D721Med (cell line): ENCODE data around the gene TMEM178B.

Experiments used
- DNase-seq: peaks from one replicate; pipeline ENCODE4 v3.0.0; 2011; ENCODE audit warnings: low spot score; ENCODE audit not compliant: insufficient read length
- FAIRE-seq: peaks from 2 replicates; lab custom pipeline; 2011; peaks lifted over from hg19 to GRCh38; lab: Jason Lieb, UNC
- CTCF ChIP-seq: IDR thresholded peaks from 2 replicates; pipeline ENCODE4 v1.5.1; 2012; ENCODE audit warnings: mild to moderate bottlenecking, control low read depth; ENCODE audit not compliant: insufficient read depth; ENCODE audit errors: missing control alignments

TMEM178B gene

DNA sequence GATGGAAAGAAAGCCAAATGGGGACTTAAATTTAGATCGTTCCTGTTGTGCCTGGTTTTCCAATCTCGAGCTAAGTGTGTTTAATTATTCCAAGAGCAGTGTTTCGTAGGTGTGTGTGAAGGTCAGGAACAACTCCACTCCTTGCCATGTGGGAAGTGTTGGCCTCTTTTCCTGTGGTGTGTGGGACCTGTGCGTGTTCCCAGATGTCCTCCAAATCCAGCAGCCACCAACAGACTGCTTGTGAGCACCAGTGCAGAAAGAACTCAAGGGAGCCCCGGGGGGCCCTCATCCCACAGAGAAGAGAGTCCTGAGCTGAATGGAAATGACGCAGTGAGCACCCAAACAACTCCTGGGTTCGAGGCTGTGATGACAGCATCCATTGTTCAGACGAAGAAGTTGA, 227.7 kb downstream of the TMEM178B start:
- FAIRE-seq = no peak
- DNase-seq = no peak
- no peak for TF ChIP-seq CTCF

- no peak for FAIRE-seq
Measured at GRCh38 chr7:141302617-141303016, 228.8 kb downstream of the TMEM178B start.

DNA sequence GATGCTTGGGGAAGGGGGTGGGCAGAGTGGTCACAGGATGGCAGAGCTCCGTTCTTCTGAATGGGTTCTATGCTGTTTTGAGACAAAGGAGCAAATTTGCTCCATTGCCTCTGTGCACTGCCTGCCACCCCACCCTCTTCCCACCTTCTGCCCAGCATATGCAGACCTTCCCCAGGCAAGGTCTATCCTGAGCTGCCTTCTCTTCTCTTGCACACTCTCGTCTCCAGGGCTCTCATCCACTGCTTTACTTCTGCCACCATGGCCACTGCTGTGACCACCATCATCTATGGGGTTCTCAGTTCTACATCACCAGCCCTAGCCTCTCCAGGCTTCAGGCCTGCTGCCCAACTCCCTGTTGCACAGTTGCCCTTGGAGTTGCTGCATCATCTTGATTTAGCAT, 230.4 kb downstream of the TMEM178B start:
- no peak for DNase-seq
- no peak for TF ChIP-seq CTCF
- no peak for FAIRE-seq

More at GRCh38 chr7:141302617-141303016, 228.8 kb downstream of the TMEM178B start:
- no peak for DNase-seq
- TF ChIP-seq CTCF = no peak

DNA sequence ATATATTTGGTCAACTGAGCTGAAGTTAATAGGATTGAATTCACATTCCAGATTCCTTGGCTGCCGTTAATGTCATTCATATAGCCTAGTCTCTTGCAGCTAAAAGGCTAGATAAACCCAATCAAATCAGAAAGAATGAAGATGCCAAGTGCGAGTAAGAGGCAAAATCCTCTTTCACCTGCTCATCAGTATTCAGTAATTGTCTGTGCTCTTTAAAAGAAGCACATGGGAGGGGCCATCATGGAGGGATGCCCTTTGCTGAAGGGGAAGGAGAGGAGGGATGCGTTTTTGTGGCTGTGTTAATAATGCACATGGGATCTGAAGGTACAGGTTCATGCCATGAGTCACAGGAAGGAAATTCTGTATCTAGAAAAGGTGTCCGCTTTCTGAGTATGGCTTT, 232.2 kb downstream of the TMEM178B start:
- FAIRE-seq = no peak
- no peak for TF ChIP-seq CTCF
- no peak for DNase-seq

GRCh38 chr7:141312395-141312794, 238.5 kb downstream of the TMEM178B start:
- FAIRE-seq = no peak

DNA sequence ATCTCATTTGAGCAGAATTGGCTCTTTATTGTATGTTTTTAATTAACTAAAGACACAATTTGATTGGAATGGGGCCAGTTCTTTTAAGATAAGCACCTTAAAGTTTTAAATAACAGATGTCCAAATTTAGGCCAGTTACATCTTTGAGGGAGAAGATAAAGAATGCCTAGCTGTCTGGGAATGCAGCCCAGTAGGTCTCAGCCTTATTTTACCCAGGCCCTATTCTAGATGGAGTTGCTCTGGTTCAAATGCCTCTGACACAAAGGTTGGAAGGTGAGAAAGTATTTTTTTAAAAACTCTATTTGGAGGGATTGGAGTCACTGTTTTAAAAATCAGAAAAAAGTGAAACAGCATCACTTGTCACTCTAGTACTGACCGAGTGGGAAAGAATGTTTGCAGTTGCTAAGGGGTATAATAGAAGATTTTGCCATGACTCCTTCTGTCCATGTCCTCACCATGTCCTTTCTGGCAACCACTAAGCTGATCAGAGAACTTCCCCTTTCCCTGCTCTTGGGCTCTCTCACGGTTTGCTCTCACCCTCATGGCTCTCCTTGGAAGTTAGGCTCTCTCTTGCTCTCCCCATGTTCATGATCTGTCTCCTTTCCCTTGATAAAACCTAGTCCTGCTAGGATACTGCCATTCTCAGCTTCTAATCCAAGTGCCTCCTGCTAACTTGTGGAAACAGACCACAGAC, 239.1 kb downstream of the TMEM178B start:
- DNase-seq = no peak
- TF ChIP-seq CTCF = no peak
- no peak for FAIRE-seq

More at GRCh38 chr7:141312395-141312794, 238.5 kb downstream of the TMEM178B start:
- no peak for TF ChIP-seq CTCF
- no peak for DNase-seq

DNA sequence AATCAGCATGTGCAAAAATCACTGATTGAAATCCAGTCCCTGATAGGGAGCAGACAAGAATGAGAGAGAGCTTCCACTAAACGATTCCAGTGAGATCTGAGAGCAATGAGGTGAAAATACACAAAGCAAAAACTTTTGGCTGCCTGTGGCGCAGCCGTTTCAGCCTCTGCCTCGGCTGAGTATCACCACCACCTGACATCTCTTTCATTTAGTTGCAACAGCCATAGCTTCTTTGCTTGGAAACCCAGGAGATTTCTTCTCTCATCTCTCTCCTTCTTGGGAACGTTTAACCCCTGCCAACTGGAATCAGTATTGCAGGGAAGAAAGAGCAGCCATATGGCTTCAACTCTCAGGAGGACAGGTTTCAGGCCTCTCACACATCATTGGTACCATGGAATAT, 240.0 kb downstream of the TMEM178B start:
- no peak for TF ChIP-seq CTCF
- FAIRE-seq = no peak

More for the DNA sequence above, 240.0 kb downstream of the TMEM178B start:
- no peak for DNase-seq
